H9 (cell line): ENCODE results near the gene HEYL. TPM values are rescaled to one million over a fixed set of nuclear protein-coding genes. Genes with fewer than 3 reads are reported as not detected.

Experiments used
- DNase-seq: peaks from one replicate; pipeline ENCODE4 v3.0.0-alpha.2; 2017
- H2AFZ ChIP-seq: one replicate; pipeline ENCODE4 v1.6.1; 2013; ENCODE audit warnings: mild to moderate bottlenecking, low read length, control low read depth, moderate library complexity
- H2AK5ac ChIP-seq: 2 replicates; pipeline ENCODE4 v1.6.1; 2013; ENCODE audit warnings: low read length, control low read depth, mixed read lengths; ENCODE audit not compliant: insufficient read length
- H2BK120ac ChIP-seq: one replicate; pipeline ENCODE4 v1.6.1; 2013; ENCODE audit warnings: low read depth, mild to moderate bottlenecking, low read length, control low read depth, inconsistent platforms; ENCODE audit not compliant: poor library complexity, severe bottlenecking
- H2BK12ac ChIP-seq: 2 replicates; pipeline ENCODE4 v1.6.1; 2013; ENCODE audit warnings: low read length, control low read depth, mixed read lengths, low read depth; ENCODE audit not compliant: insufficient read length
- H2BK15ac ChIP-seq: 2 replicates; pipeline ENCODE4 v1.6.1; 2013; ENCODE audit warnings: low read depth, low read length, control low read depth
- H2BK20ac ChIP-seq: one replicate; pipeline ENCODE4 v1.6.1; 2013; ENCODE audit warnings: low read depth, mild to moderate bottlenecking, low read length, control low read depth, inconsistent platforms; ENCODE audit not compliant: poor library complexity, severe bottlenecking
- H2BK5ac ChIP-seq: 2 replicates; pipeline ENCODE4 v1.6.1; 2013; ENCODE audit warnings: low read length, control low read depth, mixed read lengths; ENCODE audit not compliant: insufficient read length
- H3K14ac ChIP-seq: 2 replicates; pipeline ENCODE4 v1.6.1; 2013; ENCODE audit warnings: low read length, control low read depth; ENCODE audit not compliant: insufficient read depth
- H3K18ac ChIP-seq: 2 replicates; pipeline ENCODE4 v1.6.1; 2013; ENCODE audit warnings: low read depth, mild to moderate bottlenecking, mixed read lengths, low read length, control low read depth; ENCODE audit not compliant: insufficient read length
- H3K23ac ChIP-seq: 2 replicates; pipeline ENCODE4 v1.6.1; 2013; ENCODE audit warnings: low read length, control low read depth, mixed read lengths, low read depth; ENCODE audit not compliant: insufficient read length
- H3K23me2 ChIP-seq: 2 replicates; pipeline ENCODE4 v1.6.1; 2013; ENCODE audit warnings: low read depth, mild to moderate bottlenecking, mixed read lengths, low read length, control low read depth; ENCODE audit not compliant: insufficient read length, poor library complexity, severe bottlenecking
- H3K27ac ChIP-seq: 2 replicates; pipeline ENCODE4 v1.5.1; 2013; ENCODE audit warnings: low read length, control low read depth, mixed read lengths, low read depth; ENCODE audit not compliant: insufficient read length
- H3K27me3 ChIP-seq: 2 replicates; pipeline ENCODE4 v1.6.1; 2013; ENCODE audit warnings: low read length, control low read depth, inconsistent platforms; ENCODE audit not compliant: insufficient read depth
- H3K4ac ChIP-seq: 2 replicates; pipeline ENCODE4 v1.6.1; 2013; ENCODE audit warnings: low read depth, mild to moderate bottlenecking, control low read depth, inconsistent platforms, low read length, moderate library complexity
- H3K4me1 ChIP-seq: 2 replicates; pipeline ENCODE4 v1.6.1; 2013; ENCODE audit warnings: low read length, control low read depth, inconsistent platforms; ENCODE audit not compliant: insufficient read depth
- H3K4me2 ChIP-seq: 2 replicates; pipeline ENCODE4 v1.6.1; 2013; ENCODE audit warnings: low read length, control low read depth, mixed read lengths; ENCODE audit not compliant: insufficient read length, insufficient read depth
- H3K56ac ChIP-seq: 2 replicates; pipeline ENCODE4 v1.6.1; 2013; ENCODE audit warnings: low read depth, mild to moderate bottlenecking, mixed read lengths, low read length, control low read depth; ENCODE audit not compliant: insufficient read length
- H3K79me1 ChIP-seq: 2 replicates; pipeline ENCODE4 v1.6.1; 2013; ENCODE audit warnings: low read depth, mild to moderate bottlenecking, moderate library complexity, low read length, control low read depth, inconsistent platforms; ENCODE audit not compliant: insufficient read depth, poor library complexity, severe bottlenecking
- H3K79me2 ChIP-seq: 2 replicates; pipeline ENCODE4 v1.6.1; 2013; ENCODE audit warnings: low read length, control low read depth, inconsistent platforms; ENCODE audit not compliant: insufficient read depth
- H3K9ac ChIP-seq: 2 replicates; pipeline ENCODE4 v1.6.1; 2013; ENCODE audit warnings: low read length, control low read depth, mixed read lengths; ENCODE audit not compliant: insufficient read length; ENCODE audit errors: extremely low read depth
- H3K9me3 ChIP-seq: one replicate; pipeline ENCODE4 v1.6.1; 2013; ENCODE audit warnings: low read depth, low read length, inconsistent platforms; ENCODE audit not compliant: control insufficient read depth
- H3T11ph ChIP-seq: one replicate; pipeline ENCODE4 v1.6.1; 2013; ENCODE audit warnings: mild to moderate bottlenecking, low read length, control low read depth, inconsistent platforms
- H4K20me1 ChIP-seq: one replicate; pipeline ENCODE4 v1.6.1; 2013; ENCODE audit not compliant: control insufficient read depth, insufficient read length, insufficient read depth
- H4K5ac ChIP-seq: 2 replicates; pipeline ENCODE4 v1.6.1; 2013; ENCODE audit warnings: low read depth, mild to moderate bottlenecking, mixed read lengths, low read length, control low read depth; ENCODE audit not compliant: insufficient read length
- H4K8ac ChIP-seq: replicated peaks from 2 replicates; pipeline ENCODE4 v1.6.1; 2013; ENCODE audit warnings: low read length, control low read depth, mixed read lengths, low read depth; ENCODE audit not compliant: insufficient read length
- H4K91ac ChIP-seq: 2 replicates; pipeline ENCODE4 v1.6.1; 2013; ENCODE audit warnings: low read depth, mild to moderate bottlenecking, moderate library complexity, mixed read lengths, low read length, control low read depth; ENCODE audit not compliant: insufficient read length
- H3K27ac Mint-ChIP-seq, 3 experiments: 2 replicates in 2 of 3; 3 replicates in 1 of 3; pipeline ENCODE4 v1.8.0; 2020 to 2021; ENCODE audit warnings: mixed read lengths in 3 of 3, mild to moderate bottlenecking in 1 of 3, moderate library complexity in 1 of 3
- H3K27me3 Mint-ChIP-seq: 2 replicates; pipeline ENCODE4 v1.8.0; 2021; ENCODE audit warnings: low read depth, mild to moderate bottlenecking, moderate library complexity, mixed read lengths
- H3K36me3 Mint-ChIP-seq, 3 experiments: 2 replicates in 2 of 3; 3 replicates in 1 of 3; pipeline ENCODE4 v1.8.0; 2020 to 2021; ENCODE audit warnings: low read depth in 3 of 3, mixed read lengths in 3 of 3; ENCODE audit not compliant: insufficient read depth in 1 of 3
- H3K4me1 Mint-ChIP-seq, 2 experiments: 2 replicates each; pipeline ENCODE4 v1.8.0; 2020; ENCODE audit warnings: mixed read lengths in 2 of 2
- H3K4me3 Mint-ChIP-seq, 2 experiments: 2 replicates in 1 of 2; 3 replicates in 1 of 2; pipeline ENCODE4 v1.8.0; 2020 to 2021; ENCODE audit warnings: mild to moderate bottlenecking in 2 of 2, mixed read lengths in 2 of 2, moderate library complexity in 1 of 2
- H3K9me3 Mint-ChIP-seq, 2 experiments: 2 replicates in 1 of 2; 3 replicates in 1 of 2; pipeline ENCODE4 v1.8.0; 2020; ENCODE audit warnings: mild to moderate bottlenecking in 2 of 2, mixed read lengths in 2 of 2, moderate library complexity in 1 of 2
- CTCF ChIP-seq: fragments of 200-600 bp; sonication (generic); conservative IDR thresholded peaks from 3 replicates; pipeline ENCODE4 v1.8.0; 2021; ENCODE audit warnings: antibody characterized with exemption, mild to moderate bottlenecking
- WGBS: extraction: QIAGEN DNeasy Blood & Tissue Kit; methylation state at CpG from one replicate; pipeline ENCODE4 v1.1.7; 2013; ENCODE audit warnings: missing lambda C conversion rate, low lambda C conversion rate, mixed read lengths; ENCODE audit not compliant: insufficient read length; ENCODE audit errors: extremely low coverage; 5-methylcytosine and 5-hydroxymethylcytosine counted together
- total RNA-seq: library from RNA; stranded (reverse); gene quantifications from 2 replicates; pipeline ENCODE4 v1.2.1, GENCODE V29; 2021

Gene HEYL
- total RNA-seq, 1 experiment from 2014 or later, result 1.9 TPM

DNA sequence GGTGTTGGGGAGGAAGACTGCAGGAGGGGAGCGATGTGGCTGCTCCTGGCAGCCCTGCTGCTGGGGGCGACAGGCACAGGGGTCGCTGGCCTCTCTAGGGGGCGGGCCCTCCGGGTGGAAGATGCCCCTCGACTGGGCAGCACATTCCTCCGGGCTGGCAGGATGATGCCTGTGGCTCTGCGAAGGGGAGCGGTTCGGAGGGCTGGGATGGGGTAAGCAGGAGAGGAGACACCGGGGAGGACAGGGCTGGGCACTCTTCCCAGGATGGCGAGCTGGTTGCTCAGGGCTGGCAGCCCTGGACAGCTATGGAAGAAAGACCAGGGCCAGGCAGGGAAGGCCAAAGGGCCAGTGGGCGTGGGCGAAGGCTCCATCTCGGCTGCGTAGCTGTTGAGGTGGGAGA is 12.8 kb downstream of the HEYL start:
- H2AFZ ChIP-seq, result no peak overlapping the region
- H3K18ac ChIP-seq, result no peak overlapping the region
- no peak overlapping the region for H4K5ac ChIP-seq
- no peak overlapping the region for H3K56ac ChIP-seq
- H3K27ac ChIP-seq, result no peak overlapping the region
- H4K8ac ChIP-seq, result no peak overlapping the region
- Mint-ChIP-seq H3K36me3 (no peaks in the 10 kb centered on the region), H3K4me3 (no peak overlapping the region), H3K9me3 (no peaks in the 10 kb centered on the region), H3K27me3 (peaks cover 94% of the 10 kb centered on the region), H3K27ac (no peak overlapping the region; a peak in 1 of 7 replicates), H3K4me1 (no peaks in the 10 kb centered on the region; a peak in 1 of 4 replicates)
- H3K4me2 ChIP-seq, result no peak overlapping the region
- H2BK12ac ChIP-seq, result no peak overlapping the region
- H2BK20ac ChIP-seq, result no peak overlapping the region
- DNase-seq, result no peak
- WGBS, result no CpG with 5 or more reads among the region's 16 CpGs
- H2BK5ac ChIP-seq, result no peak overlapping the region
- H3K9ac ChIP-seq, result no peak overlapping the region
- H3K23me2 ChIP-seq, result no peaks in the 10 kb centered on the region
- no peak overlapping the region for H3T11ph ChIP-seq
- H2BK120ac ChIP-seq, result no peak overlapping the region
- H3K4me1 ChIP-seq, result no peaks in the 10 kb centered on the region
- H2AK5ac ChIP-seq, result no peak overlapping the region
- no peaks in the 10 kb centered on the region for H3K79me1 ChIP-seq
- H3K14ac ChIP-seq, result no peak overlapping the region
- no peak overlapping the region for H2BK15ac ChIP-seq
- H3K23ac ChIP-seq, result no peak overlapping the region
- no peaks in the 10 kb centered on the region for H3K9me3 ChIP-seq
- no peaks in the 10 kb centered on the region; the same call in 1 of the 2 replicates for H3K27me3 ChIP-seq
- H3K79me2 ChIP-seq, result no peaks in the 10 kb centered on the region
- TF ChIP-seq CTCF, result no peak
- no peak overlapping the region for H4K91ac ChIP-seq
- no peaks in the 10 kb centered on the region for H4K20me1 ChIP-seq
- H3K4ac ChIP-seq, result no peak overlapping the region
